Measurements from ENCODE around the gene SLC16A13.

The SLC16A13 gene

GRCh38 chr17:7014261-7014994, 21.4 kb upstream of the SLC16A13 start:
- DNase-seq = peak; percentile 99

GRCh38 chr17:7014995-7015958, 20.5 kb upstream of the SLC16A13 start:
- peak; percentile 82 for DNase-seq

GRCh38 chr17:7016418-7016817, 19.4 kb upstream of the SLC16A13 start:
- DNase-seq = no peak

- DNase-seq = no peak
These were observed 18.7 kb upstream of the SLC16A13 start for GRCh38 chr17:7016886-7017826.

- DNase-seq = no peak
These were observed 18.0 kb upstream of the SLC16A13 start for GRCh38 chr17:7017827-7018200.

- DNase-seq = no peak
These were observed 17.4 kb upstream of the SLC16A13 start for GRCh38 chr17:7018331-7018964.

- DNase-seq = no peak
These were observed 16.4 kb upstream of the SLC16A13 start for GRCh38 chr17:7019367-7019766.

- no peak for DNase-seq
These were observed 15.8 kb upstream of the SLC16A13 start for GRCh38 chr17:7019839-7020519.

- no peak for DNase-seq
These were observed 14.7 kb upstream of the SLC16A13 start for GRCh38 chr17:7020894-7021664.

GRCh38 chr17:7021993-7022778, 13.6 kb upstream of the SLC16A13 start:
- DNase-seq = peak; percentile 88

- no peak for DNase-seq
These were observed 12.8 kb upstream of the SLC16A13 start, which contains the start of gene BCL6B for GRCh38 chr17:7022781-7023571. BCL6B (plus strand) TSS chr17:7023050; CDS start chr17:7023672, 622 bp downstream.

GRCh38 chr17:7023576-7024401, 12.0 kb upstream of the SLC16A13 start:
- peak; percentile 96 for DNase-seq

GRCh38 chr17:7024402-7024785, 11.4 kb upstream of the SLC16A13 start:
- DNase-seq = no peak

- no peak for DNase-seq
These were observed 10.6 kb upstream of the SLC16A13 start for GRCh38 chr17:7025245-7025644.

- DNase-seq = no peak
These were observed 9.2 kb upstream of the SLC16A13 start for GRCh38 chr17:7026471-7027115.

GRCh38 chr17:7027335-7027734, 8.5 kb upstream of the SLC16A13 start:
- no peak for DNase-seq

GRCh38 chr17:7029096-7029495, 6.7 kb upstream of the SLC16A13 start:
- no peak for DNase-seq

- DNase-seq = no peak
These were observed 6.2 kb upstream of the SLC16A13 start for GRCh38 chr17:7029659-7030058.

Measured in suppressor macrophage treated with lipopolysaccharide for 4 hours (primary cell).